Measurements from ENCODE around the gene SPATA2L. TPM values are rescaled to one million over a fixed set of nuclear protein-coding genes. Genes with fewer than 3 reads are reported as not detected.

The SPATA2L gene
- polyA plus RNA-seq, 1 donor (not counting 4 experiments of a cell fraction or from before 2014, with no cell fraction given): 1.7 TPM

DNA sequence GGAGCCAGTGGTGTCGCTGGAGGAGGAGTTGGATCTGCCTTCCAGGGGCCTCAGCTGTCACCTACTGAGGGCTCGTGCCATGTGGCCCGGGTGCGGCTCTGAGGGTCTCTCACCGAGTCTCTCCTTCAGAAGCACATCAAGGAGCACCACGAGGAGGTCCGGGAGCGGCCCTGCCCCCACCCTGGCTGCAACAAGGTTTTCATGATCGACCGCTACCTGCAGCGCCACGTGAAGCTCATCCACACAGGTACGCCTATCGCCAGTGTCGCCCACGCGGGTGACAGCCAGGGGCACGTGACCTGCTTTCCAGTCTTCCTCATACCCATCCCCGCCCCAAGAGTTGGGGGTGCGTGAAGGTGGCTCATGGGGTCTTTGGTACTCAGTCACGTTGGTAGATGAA, 32.3 kb upstream of the SPATA2L start:
- H3K27ac ChIP-seq (ENCODE audit: control insufficient read depth, insufficient read depth, low read length): no peak overlapping the region
- dilution Hi-C loops (cut with MboI; ENCODE audit: extremely low pct_ligation_motif_present, low sequenced_read_pairs): no loop called here

DNA sequence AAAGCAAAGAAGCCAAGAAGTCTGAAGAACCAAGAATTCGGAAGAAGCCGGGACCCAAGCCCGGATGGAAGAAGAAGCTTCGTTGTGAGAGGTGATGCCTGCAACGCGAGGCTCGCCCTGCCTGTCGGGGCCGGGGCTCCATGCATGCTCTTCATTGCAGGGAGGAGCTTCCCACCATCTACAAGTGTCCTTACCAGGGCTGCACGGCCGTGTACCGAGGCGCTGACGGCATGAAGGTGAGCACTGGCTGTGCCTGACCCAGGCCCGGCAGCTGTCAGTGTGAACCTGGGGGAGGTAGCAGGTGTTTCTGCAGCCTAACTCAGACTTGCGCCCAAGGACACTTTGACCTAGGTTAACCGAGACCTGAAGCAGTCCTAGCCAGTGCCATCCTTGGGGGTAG, 31.8 kb upstream of the SPATA2L start:
- no peak overlapping the region for H2AFZ ChIP-seq (ENCODE audit: control insufficient read depth, low read length)
- H3K4me1 ChIP-seq (ENCODE audit: control insufficient read depth, extremely low read depth, insufficient read depth, low read length): no peaks in the 10 kb centered on the region
- H4K20me1 ChIP-seq (ENCODE audit: control insufficient read depth, extremely low read depth, insufficient read depth, low read length): no peaks in the 10 kb centered on the region
- dilution Hi-C loops (cut with MboI; ENCODE audit: extremely low pct_ligation_motif_present, low sequenced_read_pairs): no loop called here
- H3K9me1 ChIP-seq (ENCODE audit: control insufficient read depth, extremely low read depth, insufficient read depth, low read length): no peaks in the 10 kb centered on the region
- no peak overlapping the region for H3K4me3 ChIP-seq (ENCODE audit: control insufficient read depth in 2 of 3, extremely low read depth in 1 of 3, insufficient read depth in 2 of 3, low read depth in 1 of 3, low read length in 3 of 3)
- no peaks in the 10 kb centered on the region for H3K27me3 ChIP-seq (ENCODE audit: control insufficient read depth, extremely low read depth, insufficient read depth, low read length)
- no peak for DNase-seq (ENCODE audit: low read depth, low spot score)
- TF ChIP-seq, protein P1, sequence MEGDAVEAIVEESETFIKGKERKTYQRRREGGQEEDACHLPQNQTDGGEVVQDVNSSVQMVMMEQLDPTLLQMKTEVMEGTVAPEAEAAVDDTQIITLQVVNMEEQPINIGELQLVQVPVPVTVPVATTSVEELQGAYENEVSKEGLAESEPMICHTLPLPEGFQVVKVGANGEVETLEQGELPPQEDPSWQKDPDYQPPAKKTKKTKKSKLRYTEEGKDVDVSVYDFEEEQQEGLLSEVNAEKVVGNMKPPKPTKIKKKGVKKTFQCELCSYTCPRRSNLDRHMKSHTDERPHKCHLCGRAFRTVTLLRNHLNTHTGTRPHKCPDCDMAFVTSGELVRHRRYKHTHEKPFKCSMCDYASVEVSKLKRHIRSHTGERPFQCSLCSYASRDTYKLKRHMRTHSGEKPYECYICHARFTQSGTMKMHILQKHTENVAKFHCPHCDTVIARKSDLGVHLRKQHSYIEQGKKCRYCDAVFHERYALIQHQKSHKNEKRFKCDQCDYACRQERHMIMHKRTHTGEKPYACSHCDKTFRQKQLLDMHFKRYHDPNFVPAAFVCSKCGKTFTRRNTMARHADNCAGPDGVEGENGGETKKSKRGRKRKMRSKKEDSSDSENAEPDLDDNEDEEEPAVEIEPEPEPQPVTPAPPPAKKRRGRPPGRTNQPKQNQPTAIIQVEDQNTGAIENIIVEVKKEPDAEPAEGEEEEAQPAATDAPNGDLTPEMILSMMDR (optimal IDR thresholded peaks at IDR 0.05 in 1 of 3, IDR thresholded peaks at IDR 0.05 in 1 of 3, conservative IDR thresholded peaks at IDR 0.05 in 1 of 3; ENCODE audit: extremely low read depth in 1 of 3, insufficient read depth in 2 of 3, low read length in 3 of 3): no peak
- TF ChIP-seq EZH2 (IDR thresholded peaks at IDR 0.05; ENCODE audit: low read length): no peak
- peaks cover 2% of the 10 kb centered on the region for H3K79me2 ChIP-seq (ENCODE audit: control insufficient read depth, insufficient read depth, low read length)
- H3K36me3 ChIP-seq (ENCODE audit: control insufficient read depth in 2 of 2, extremely low read depth in 1 of 2, insufficient read depth in 2 of 2, low read length in 2 of 2): peaks cover 47 to 57% of the 10 kb centered on the region in 2 experiments
- H3K27ac ChIP-seq (ENCODE audit: control insufficient read depth, insufficient read depth, low read length): no peak overlapping the region
- H3K9ac ChIP-seq (ENCODE audit: control insufficient read depth, extremely low read depth, insufficient read depth, low read length): no peak overlapping the region
- H3K4me2 ChIP-seq (ENCODE audit: control insufficient read depth, extremely low read depth, insufficient read depth, low read depth, low read length): no peak overlapping the region
- FAIRE-seq: no peak
- no peaks in the 10 kb centered on the region for H3K9me3 ChIP-seq (ENCODE audit: control insufficient read depth, low read depth, low read length)

More for the DNA sequence above, 32.3 kb upstream of the SPATA2L start:
- Histone ChIP-seq H3K4me2 (ENCODE audit: control insufficient read depth, extremely low read depth, insufficient read depth, low read depth, low read length) (no peak overlapping the region), H2AFZ (ENCODE audit: control insufficient read depth, low read length) (no peak overlapping the region), H3K27me3 (ENCODE audit: control insufficient read depth, extremely low read depth, insufficient read depth, low read length) (no peaks in the 10 kb centered on the region), H3K79me2 (ENCODE audit: control insufficient read depth, insufficient read depth, low read length) (peaks cover 2% of the 10 kb centered on the region), H4K20me1 (ENCODE audit: control insufficient read depth, extremely low read depth, insufficient read depth, low read length) (peaks cover under 1% of the 10 kb centered on the region), H3K4me1 (ENCODE audit: control insufficient read depth, extremely low read depth, insufficient read depth, low read length) (no peaks in the 10 kb centered on the region), H3K36me3 (ENCODE audit: control insufficient read depth in 2 of 2, extremely low read depth in 1 of 2, insufficient read depth in 2 of 2, low read length in 2 of 2) (peaks cover 47 to 58% of the 10 kb centered on the region in 2 experiments), H3K9me1 (ENCODE audit: control insufficient read depth, extremely low read depth, insufficient read depth, low read length) (no peaks in the 10 kb centered on the region), H3K4me3 (ENCODE audit: control insufficient read depth in 2 of 3, extremely low read depth in 1 of 3, insufficient read depth in 2 of 3, low read depth in 1 of 3, low read length in 3 of 3) (no peak overlapping the region), H3K9me3 (ENCODE audit: control insufficient read depth, low read depth, low read length) (no peaks in the 10 kb centered on the region), H3K9ac (ENCODE audit: control insufficient read depth, extremely low read depth, insufficient read depth, low read length) (no peak overlapping the region)
- no peak for FAIRE-seq
- no peak for TF ChIP-seq EZH2 (IDR thresholded peaks at IDR 0.05; ENCODE audit: low read length)
- TF ChIP-seq, protein P1 (optimal IDR thresholded peaks at IDR 0.05 in 1 of 3, IDR thresholded peaks at IDR 0.05 in 1 of 3, conservative IDR thresholded peaks at IDR 0.05 in 1 of 3; ENCODE audit: extremely low read depth in 1 of 3, insufficient read depth in 2 of 3, low read length in 3 of 3): no peak
- no peak for DNase-seq (ENCODE audit: low read depth, low spot score)
